Sciatic nerve (tissue), 2 donors: ENCODE data around the gene IPO13. TPM values are rescaled to one million over a fixed set of nuclear protein-coding genes. Genes with fewer than 3 reads are reported as not detected.

Source experiments
- ATAC-seq: fragments of 200-7000 bp; cut with Tn5 transposase; one replicate; pipeline ENCODE4 v1.9.1; 2020; ENCODE audit warnings: mild to moderate bottlenecking, moderate library complexity
- DNase-seq: peaks from one replicate; pipeline ENCODE4 v3.0.0-alpha.2; 2020; ENCODE audit warnings: low spot score
- intact Hi-C: fragments of 100-400 bp; cut with DNase I; formaldehyde crosslinking; loops from one replicate; pipeline ENCODE4 v1.14.2; 2022
- total RNA-seq: library from RNA; stranded (reverse); fragmentation: NEBNext Ultra II Directional; extraction: Animal tissue kit (Norgen Biotek cat#: 25700); gene quantifications from one replicate; pipeline ENCODE4 v1.2.1, GENCODE V29; 2021
- donor health status: DM: no; HTN: no; CAD: no.
- donor health status: DM: no; HTN: no; CAD: no.

IPO13 gene
- total RNA-seq, 1 donor from 2014 or later: 29.0 TPM

GRCh38 chr1:43924516-43924915 is 22.2 kb upstream of the IPO13 start:
- ATAC-seq: no peak
- no peak for DNase-seq
- intact Hi-C loops: no loop called here

GRCh38 chr1:43925846-43926245 is 20.9 kb upstream of the IPO13 start:
- intact Hi-C loops: no loop called here
- ATAC-seq (no peak), DNase-seq (no peak)

GRCh38 chr1:43930168-43930948 is 16.4 kb upstream of the IPO13 start:
- DNase-seq (no peak), ATAC-seq (no peak)
- intact Hi-C loops: loop anchor here (5.0 to 10.0 kb wide), 2 partner anchors 168 to 396 kb away; partner anchors contain the start of gene PTPRF

GRCh38 chr1:43930949-43931275 is 15.8 kb upstream of the IPO13 start:
- DNase-seq (no peak), ATAC-seq (no peak)
- intact Hi-C loops: loop anchor here (5.0 to 10.0 kb wide), 2 partner anchors 169 to 396 kb away; partner anchors contain the start of gene PTPRF

GRCh38 chr1:43931711-43932660 is 14.8 kb upstream of the IPO13 start:
- DNase-seq: no peak
- intact Hi-C loops: loop anchor here (5.0 to 10.0 kb wide), 2 partner anchors 170 to 397 kb away; partner anchors contain the start of gene PTPRF

GRCh38 chr1:43932786-43933385 is 13.9 kb upstream of the IPO13 start:
- ATAC-seq (no peak), DNase-seq (no peak)
- intact Hi-C loops: loop anchor here (5.0 to 10.0 kb wide), 2 partner anchors 171 to 398 kb away; partner anchors contain the start of gene PTPRF

More at GRCh38 chr1:43931711-43932660, 14.8 kb upstream of the IPO13 start:
- ATAC-seq: no peak

- no peak for ATAC-seq
- intact Hi-C loops: loop anchor here (5.0 to 10.0 kb wide), 2 partner anchors 171 to 399 kb away; partner anchors contain the start of gene PTPRF
- DNase-seq: no peak
These were observed 13.2 kb upstream of the IPO13 start, which contains the start of gene ARTN for GRCh38 chr1:43933386-43934100. TSS of gene ARTN (plus strand) at chr1:43933801. CDS start at chr1:43935657, 1,856 bp downstream.

GRCh38 chr1:43934101-43934985 is 12.4 kb upstream of the IPO13 start:
- DNase-seq (peak; percentile 70), ATAC-seq (peak; percentile 69)
- intact Hi-C loops: loop anchor here (5.0 to 10.0 kb wide), 2 partner anchors 172 to 400 kb away; partner anchors contain the start of gene PTPRF

GRCh38 chr1:43934986-43935324 is 11.8 kb upstream of the IPO13 start:
- no peak for ATAC-seq

GRCh38 chr1:43935711-43936427 is 10.9 kb upstream of the IPO13 start:
- intact Hi-C loops: loop anchor here (10.0 kb wide), 1 partner anchor 401 kb away; the partner anchor contains the start of gene PTPRF
- DNase-seq: no peak

More at GRCh38 chr1:43934986-43935324, 11.8 kb upstream of the IPO13 start:
- DNase-seq: no peak
- intact Hi-C loops: loop anchor here (5.0 to 10.0 kb wide), 2 partner anchors 173 to 400 kb away; partner anchors contain the start of gene PTPRF

GRCh38 chr1:43936431-43937151 is 10.2 kb upstream of the IPO13 start:
- no peak for ATAC-seq
- no peak for DNase-seq

More at GRCh38 chr1:43935711-43936427, 10.9 kb upstream of the IPO13 start:
- no peak for ATAC-seq

GRCh38 chr1:43937179-43937865 is 9.4 kb upstream of the IPO13 start:
- ATAC-seq (no peak), DNase-seq (no peak)
- intact Hi-C loops: loop anchor here (10.0 kb wide), 1 partner anchor 403 kb away; the partner anchor contains the start of gene PTPRF

More at GRCh38 chr1:43936431-43937151, 10.2 kb upstream of the IPO13 start:
- intact Hi-C loops: loop anchor here (10.0 kb wide), 1 partner anchor 402 kb away; the partner anchor contains the start of gene PTPRF

GRCh38 chr1:43938383-43938782 is 8.4 kb upstream of the IPO13 start:
- intact Hi-C loops: loop anchor here (10.0 kb wide), 1 partner anchor 404 kb away; the partner anchor contains the start of gene PTPRF
- ATAC-seq: no peak
- no peak for DNase-seq

- DNase-seq: no peak
- ATAC-seq: no peak
These were observed 7.7 kb upstream of the IPO13 start for GRCh38 chr1:43938892-43939587.

More at GRCh38 chr1:43938892-43939587, 7.7 kb upstream of the IPO13 start:
- intact Hi-C loops: loop anchor here (10.0 kb wide), 1 partner anchor 404 kb away; the partner anchor contains the start of gene PTPRF
